GM12875 (cell line): Measurements from ENCODE around the gene TNRC18.

Experiments used
- H3K4me3 ChIP-seq: one replicate; pipeline ENCODE4 v1.5.1; 2011; ENCODE audit warnings: low read depth, low read length, control low read depth
- TF ChIP-seq, protein P1 (sequence below): IDR thresholded peaks from 2 replicates; pipeline ENCODE4 v1.5.1; 2011; ENCODE audit warnings: low read depth, mild to moderate bottlenecking, control low read depth, inconsistent platforms, low read length, moderate library complexity, borderline replicate concordance; ENCODE audit not compliant: insufficient read depth

TNRC18 gene

GRCh38 chr7:5406957-5407945, 16.4 kb downstream of the TNRC18 start:
- no peak overlapping the region for H3K4me3 ChIP-seq

GRCh38 chr7:5404421-5404826, 19.2 kb downstream of the TNRC18 start:
- H3K4me3 ChIP-seq, result no peak overlapping the region
- TF ChIP-seq, protein P1, sequence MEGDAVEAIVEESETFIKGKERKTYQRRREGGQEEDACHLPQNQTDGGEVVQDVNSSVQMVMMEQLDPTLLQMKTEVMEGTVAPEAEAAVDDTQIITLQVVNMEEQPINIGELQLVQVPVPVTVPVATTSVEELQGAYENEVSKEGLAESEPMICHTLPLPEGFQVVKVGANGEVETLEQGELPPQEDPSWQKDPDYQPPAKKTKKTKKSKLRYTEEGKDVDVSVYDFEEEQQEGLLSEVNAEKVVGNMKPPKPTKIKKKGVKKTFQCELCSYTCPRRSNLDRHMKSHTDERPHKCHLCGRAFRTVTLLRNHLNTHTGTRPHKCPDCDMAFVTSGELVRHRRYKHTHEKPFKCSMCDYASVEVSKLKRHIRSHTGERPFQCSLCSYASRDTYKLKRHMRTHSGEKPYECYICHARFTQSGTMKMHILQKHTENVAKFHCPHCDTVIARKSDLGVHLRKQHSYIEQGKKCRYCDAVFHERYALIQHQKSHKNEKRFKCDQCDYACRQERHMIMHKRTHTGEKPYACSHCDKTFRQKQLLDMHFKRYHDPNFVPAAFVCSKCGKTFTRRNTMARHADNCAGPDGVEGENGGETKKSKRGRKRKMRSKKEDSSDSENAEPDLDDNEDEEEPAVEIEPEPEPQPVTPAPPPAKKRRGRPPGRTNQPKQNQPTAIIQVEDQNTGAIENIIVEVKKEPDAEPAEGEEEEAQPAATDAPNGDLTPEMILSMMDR, result no peak

More at GRCh38 chr7:5406957-5407945, 16.4 kb downstream of the TNRC18 start:
- TF ChIP-seq, protein P1, result no peak

- H3K4me3 ChIP-seq, result no peak overlapping the region
- TF ChIP-seq, protein P1, result no peak
Measured at GRCh38 chr7:5403442-5403841, 20.2 kb downstream of the TNRC18 start.

- TF ChIP-seq, protein P1, result no peak
- H3K4me3 ChIP-seq, result peak overlapping the region; percentile 92
Measured at GRCh38 chr7:5397736-5398135, 25.9 kb downstream of the TNRC18 start.

DNA sequence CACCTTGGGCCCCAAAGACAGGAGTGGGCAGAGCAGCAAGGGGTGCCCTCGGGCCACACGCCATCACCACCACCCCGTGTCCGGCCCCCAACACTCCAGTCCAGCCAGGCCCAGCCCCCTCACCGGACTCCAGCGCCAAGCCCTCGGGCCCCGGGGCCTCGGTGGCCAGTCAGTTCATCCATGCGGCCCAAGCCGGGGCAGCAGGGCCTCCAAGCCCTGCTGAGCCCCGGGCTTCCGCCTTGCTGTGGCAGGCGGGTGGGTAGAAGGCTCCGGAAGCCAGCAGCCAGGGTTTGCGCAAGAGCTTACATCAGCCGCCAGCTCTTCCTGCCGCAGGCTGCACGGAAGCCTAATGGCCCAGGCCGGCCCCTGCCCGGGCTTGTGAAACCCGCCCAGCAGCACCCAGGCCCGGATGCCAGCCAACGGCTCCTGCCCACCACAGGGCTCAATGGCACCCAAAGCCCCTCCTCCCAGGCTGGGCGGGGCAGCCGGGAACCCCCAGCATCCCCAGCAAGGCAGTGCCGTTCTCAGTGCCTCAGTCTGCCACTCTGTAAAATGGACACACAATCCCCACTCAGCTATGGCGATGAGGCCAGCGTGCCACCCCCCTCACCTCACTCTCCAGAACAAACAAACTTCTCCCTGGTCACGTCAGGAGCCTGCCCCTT, 26.5 kb downstream of the TNRC18 start:
- TF ChIP-seq, protein P1, result no peak
- peak overlapping the region; percentile 92 for H3K4me3 ChIP-seq

DNA sequence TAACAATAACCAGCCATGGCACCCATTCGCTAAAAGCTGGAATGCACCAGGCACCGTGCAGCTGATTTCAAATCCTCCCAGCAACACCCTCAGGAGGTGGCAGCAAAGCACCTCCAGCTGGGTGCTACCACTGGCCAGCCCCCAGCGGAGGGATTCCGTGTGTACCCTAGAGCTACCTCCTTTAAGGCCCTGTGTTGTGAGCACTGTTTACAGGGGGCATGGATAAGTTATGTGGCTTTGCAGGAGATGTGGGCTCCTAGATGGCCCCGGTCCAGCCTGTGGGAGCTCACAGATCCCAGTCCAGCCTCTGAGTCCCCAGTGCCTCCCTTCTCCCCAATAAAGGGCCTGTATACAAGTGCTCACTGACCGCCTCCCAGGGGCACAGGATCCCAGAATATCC, 27.1 kb downstream of the TNRC18 start:
- TF ChIP-seq, protein P1, result peak; percentile 45; the same call in 1 of the 2 replicates
- H3K4me3 ChIP-seq, result peak overlapping the region; percentile 92
